OCI-LY1 (cell line): Measurements from ENCODE around the gene TRIM31.

ENCODE experiments used
- H2AFZ ChIP-seq: fragments of 200-600 bp; sonication (generic), shearing (Covaris generic); 2 replicates; pipeline ENCODE4 v1.6.0; 2014; ENCODE audit warnings: antibody characterized with exemption, mild to moderate bottlenecking, low read length
- H3F3A ChIP-seq: fragments of 200-600 bp; sonication (generic), shearing (Covaris generic); 2 replicates; pipeline ENCODE4 v1.6.0; 2014; ENCODE audit warnings: mild to moderate bottlenecking, antibody characterized with exemption, low read length, moderate library complexity; ENCODE audit not compliant: insufficient read depth
- H3K27ac ChIP-seq: fragments of 200-600 bp; sonication (generic); 2 replicates; pipeline ENCODE4 v1.5.1; 2014; ENCODE audit warnings: low read length, mixed run types, mild to moderate bottlenecking, low read depth; ENCODE audit not compliant: poor library complexity, severe bottlenecking
- H3K27me3 ChIP-seq: fragments of 200-600 bp; sonication (generic); 2 replicates; pipeline ENCODE4 v1.6.0; 2014; ENCODE audit warnings: antibody characterized with exemption, mild to moderate bottlenecking, low read length, moderate library complexity; ENCODE audit not compliant: insufficient read depth
- H3K36me3 ChIP-seq: fragments of 200-600 bp; sonication (generic); 2 replicates; pipeline ENCODE4 v1.6.1; 2014; ENCODE audit warnings: mild to moderate bottlenecking, antibody characterized with exemption, low read length, moderate library complexity, mixed read lengths; ENCODE audit not compliant: insufficient read depth
- H3K4me1 ChIP-seq: fragments of 200-600 bp; sonication (generic); 2 replicates; pipeline ENCODE4 v1.5.1; 2014; ENCODE audit warnings: mild to moderate bottlenecking, low read length, moderate library complexity; ENCODE audit not compliant: insufficient read depth, severe bottlenecking
- H3K4me2 ChIP-seq: fragments of 200-600 bp; sonication (generic), shearing (Covaris generic); 2 replicates; pipeline ENCODE4 v1.6.1; 2014; ENCODE audit warnings: low read length
- H3K4me3 ChIP-seq: fragments of 200-600 bp; sonication (generic); 2 replicates; pipeline ENCODE4 v1.5.1; 2014; ENCODE audit warnings: low read length, low read depth, mild to moderate bottlenecking, mixed read lengths; ENCODE audit not compliant: poor library complexity, severe bottlenecking
- H3K79me2 ChIP-seq: fragments of 200-600 bp; shearing (Covaris generic); 2 replicates; pipeline ENCODE4 v1.6.1; 2016; ENCODE audit warnings: mixed run types, low read length, mixed read lengths; ENCODE audit not compliant: insufficient read depth
- H3K9ac ChIP-seq: fragments of 200-600 bp; sonication (generic), shearing (Covaris generic); 2 replicates; pipeline ENCODE4 v1.6.1; 2014; ENCODE audit warnings: mild to moderate bottlenecking, low read length, mixed read lengths
- H3K9me2 ChIP-seq: fragments of 200-600 bp; sonication (generic), shearing (Covaris generic); 2 replicates; pipeline ENCODE4 v1.6.1; 2014; ENCODE audit warnings: low read depth, mild to moderate bottlenecking, low read length, mixed read lengths
- H3K9me3 ChIP-seq: fragments of 200-600 bp; shearing (Covaris generic); 2 replicates; pipeline ENCODE4 v1.6.1; 2014; ENCODE audit warnings: low read length, mixed read lengths
- H4K20me1 ChIP-seq: fragments of 200-600 bp; sonication (generic), shearing (Covaris generic); 2 replicates; pipeline ENCODE4 v1.6.0; 2016; ENCODE audit warnings: mild to moderate bottlenecking, low read length; ENCODE audit not compliant: insufficient read depth
- EZH2 ChIP-seq: fragments of 200-600 bp; sonication (generic), shearing (Covaris generic); IDR thresholded peaks from 2 replicates; pipeline ENCODE4 v1.8.0; 2017; ENCODE audit warnings: borderline replicate concordance, mixed run types, mild to moderate bottlenecking, antibody characterized with exemption, low read length, moderate library complexity, mixed read lengths
- TF ChIP-seq, protein P1 (sequence below): fragments of 200-600 bp; sonication (generic), shearing (Covaris generic); IDR thresholded peaks from 2 replicates; pipeline ENCODE4 v1.5.1; 2017; ENCODE audit warnings: mild to moderate bottlenecking, antibody characterized with exemption, low read length, moderate library complexity, mixed read lengths

The TRIM31 gene

DNA sequence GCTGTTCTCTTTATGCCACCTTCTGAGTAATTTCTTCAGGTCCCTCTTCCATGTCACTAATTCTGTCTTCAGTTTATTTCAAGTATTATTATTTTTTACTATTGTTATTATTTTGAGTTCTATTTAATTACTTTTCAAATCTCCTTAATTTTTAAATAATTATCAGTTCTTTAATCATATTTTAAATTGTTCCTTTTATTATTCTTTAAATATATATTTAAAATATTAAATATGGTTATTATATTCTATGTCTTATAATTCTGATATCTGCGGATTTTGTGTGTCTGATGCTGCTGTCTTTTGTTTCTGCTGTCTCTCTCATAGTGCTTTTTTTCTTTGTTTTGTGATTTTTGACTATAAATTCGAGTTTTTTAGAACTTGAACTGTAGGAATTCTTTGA lies 49.6 kb downstream of the TRIM31 start:
- no peak overlapping the region for H2AFZ ChIP-seq
- no peaks in the 10 kb centered on the region for H3K27me3 ChIP-seq
- H3F3A ChIP-seq: no peaks in the 10 kb centered on the region
- no peaks in the 10 kb centered on the region for H3K9me3 ChIP-seq
- no peak for TF ChIP-seq EZH2
- TF ChIP-seq, protein P1, sequence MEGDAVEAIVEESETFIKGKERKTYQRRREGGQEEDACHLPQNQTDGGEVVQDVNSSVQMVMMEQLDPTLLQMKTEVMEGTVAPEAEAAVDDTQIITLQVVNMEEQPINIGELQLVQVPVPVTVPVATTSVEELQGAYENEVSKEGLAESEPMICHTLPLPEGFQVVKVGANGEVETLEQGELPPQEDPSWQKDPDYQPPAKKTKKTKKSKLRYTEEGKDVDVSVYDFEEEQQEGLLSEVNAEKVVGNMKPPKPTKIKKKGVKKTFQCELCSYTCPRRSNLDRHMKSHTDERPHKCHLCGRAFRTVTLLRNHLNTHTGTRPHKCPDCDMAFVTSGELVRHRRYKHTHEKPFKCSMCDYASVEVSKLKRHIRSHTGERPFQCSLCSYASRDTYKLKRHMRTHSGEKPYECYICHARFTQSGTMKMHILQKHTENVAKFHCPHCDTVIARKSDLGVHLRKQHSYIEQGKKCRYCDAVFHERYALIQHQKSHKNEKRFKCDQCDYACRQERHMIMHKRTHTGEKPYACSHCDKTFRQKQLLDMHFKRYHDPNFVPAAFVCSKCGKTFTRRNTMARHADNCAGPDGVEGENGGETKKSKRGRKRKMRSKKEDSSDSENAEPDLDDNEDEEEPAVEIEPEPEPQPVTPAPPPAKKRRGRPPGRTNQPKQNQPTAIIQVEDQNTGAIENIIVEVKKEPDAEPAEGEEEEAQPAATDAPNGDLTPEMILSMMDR: no peak
- H3K4me2 ChIP-seq: peak overlapping the region; percentile 20; the same call in 1 of the 2 replicates
- H3K79me2 ChIP-seq: peaks cover 7% of the 10 kb centered on the region; the same call in 1 of the 2 replicates
- H3K27ac ChIP-seq: no peak overlapping the region
- H4K20me1 ChIP-seq: no peaks in the 10 kb centered on the region
- no peaks in the 10 kb centered on the region for H3K9me2 ChIP-seq
- peaks cover 52% of the 10 kb centered on the region for H3K4me1 ChIP-seq
- H3K9ac ChIP-seq: no peak overlapping the region
- no peak overlapping the region for H3K4me3 ChIP-seq
- H3K36me3 ChIP-seq: peaks cover 19% of the 10 kb centered on the region; the same call in 1 of the 2 replicates

DNA sequence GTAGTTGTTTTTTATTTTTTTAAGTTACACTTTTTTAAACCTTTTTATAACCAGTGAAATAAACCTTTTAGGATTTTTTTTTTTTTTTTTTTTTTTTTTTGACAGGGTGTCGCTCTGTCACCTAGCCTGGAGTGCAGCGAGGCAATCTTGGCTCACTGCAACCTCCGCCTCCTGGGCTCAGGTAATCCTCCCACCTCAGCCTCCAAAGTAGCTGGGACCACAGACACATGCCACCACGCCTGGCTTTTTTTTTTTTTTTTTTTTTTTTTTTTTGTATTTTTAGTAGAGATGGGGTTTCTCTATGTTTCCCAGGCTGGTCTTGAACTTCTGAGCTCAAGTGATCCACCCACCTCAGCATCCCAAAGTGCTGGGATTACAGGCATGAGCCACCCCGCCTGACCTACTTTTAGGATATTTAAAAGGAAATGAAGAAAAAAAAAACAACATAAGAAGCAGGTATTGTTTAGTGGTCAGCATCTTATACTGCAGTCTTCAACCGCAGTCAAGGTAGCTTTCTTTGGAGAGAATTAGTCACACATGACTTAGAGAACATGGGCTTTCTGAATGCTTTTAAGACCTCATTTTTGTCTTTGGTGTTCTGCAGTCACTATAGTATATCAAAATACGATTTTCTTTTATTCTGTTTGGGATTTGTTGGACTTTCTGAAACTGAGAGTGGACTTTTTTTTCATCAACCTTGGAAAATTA lies 50.3 kb downstream of the TRIM31 start:
- peak overlapping the region; percentile 66 for H3K27ac ChIP-seq
- H3F3A ChIP-seq: no peaks in the 10 kb centered on the region

DNA sequence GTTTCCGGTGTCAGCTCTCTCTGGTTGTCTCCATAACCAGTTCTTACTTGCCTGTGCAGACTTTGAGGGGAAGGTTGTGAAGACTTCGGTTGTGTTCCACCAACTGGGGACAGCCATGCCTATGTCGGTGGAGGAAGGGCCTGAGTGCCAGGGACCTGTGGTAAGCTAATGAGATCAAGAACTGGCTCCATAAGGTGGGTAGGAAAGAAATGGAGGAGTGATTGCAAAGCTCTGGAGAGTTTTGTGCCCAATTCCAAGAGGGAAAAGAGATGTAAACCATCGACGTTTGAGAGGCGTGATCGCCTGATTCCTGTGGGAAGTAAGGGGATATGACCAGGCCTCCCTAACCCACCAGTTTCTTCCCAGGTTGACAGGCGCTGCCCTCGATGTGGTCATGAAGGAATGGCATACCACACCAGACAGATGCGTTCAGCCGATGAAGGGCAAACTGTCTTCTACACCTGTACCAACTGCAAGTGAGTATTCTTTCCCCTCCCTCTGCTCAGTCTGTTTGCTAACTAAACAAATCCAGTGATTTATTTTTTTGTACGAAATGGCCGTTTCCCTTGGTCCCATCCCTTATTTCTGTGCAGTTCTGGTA lies 50.9 kb downstream of the TRIM31 start:
- Histone ChIP-seq H3K4me2 (peak overlapping the region; percentile 92), H4K20me1 (no peaks in the 10 kb centered on the region), H3F3A (no peaks in the 10 kb centered on the region), H3K9me2 (no peaks in the 10 kb centered on the region), H3K9me3 (no peaks in the 10 kb centered on the region), H3K9ac (peak overlapping the region; percentile 96), H3K4me3 (peak overlapping the region; percentile 92), H3K27me3 (no peaks in the 10 kb centered on the region), H3K36me3 (peaks cover 26% of the 10 kb centered on the region; the same call in 1 of the 2 replicates), H3K4me1 (peaks cover 43% of the 10 kb centered on the region), H3K27ac (peak overlapping the region; percentile 66), H2AFZ (peak overlapping the region; percentile 51; the same call in 1 of the 2 replicates), H3K79me2 (no peaks in the 10 kb centered on the region; the same call in 1 of the 2 replicates)
- TF ChIP-seq, protein P1: no peak
- no peak for TF ChIP-seq EZH2

More for the DNA sequence above, 50.3 kb downstream of the TRIM31 start:
- no peaks in the 10 kb centered on the region for H3K9me2 ChIP-seq
- peak overlapping the region; percentile 92 for H3K4me2 ChIP-seq
- H2AFZ ChIP-seq: no peak overlapping the region
- peak overlapping the region; percentile 92 for H3K4me3 ChIP-seq
- peaks cover 2% of the 10 kb centered on the region; the same call in 1 of the 2 replicates for H3K79me2 ChIP-seq
- no peak for TF ChIP-seq EZH2
- TF ChIP-seq, protein P1: no peak
- no peaks in the 10 kb centered on the region for H3K9me3 ChIP-seq
- peaks cover 46% of the 10 kb centered on the region for H3K4me1 ChIP-seq
- H4K20me1 ChIP-seq: no peaks in the 10 kb centered on the region
- H3K27me3 ChIP-seq: no peaks in the 10 kb centered on the region
- H3K36me3 ChIP-seq: peaks cover 23% of the 10 kb centered on the region; the same call in 1 of the 2 replicates
- peak overlapping the region; percentile 96 for H3K9ac ChIP-seq
